CD14-positive monocyte (primary cell): Measurements from ENCODE around the gene DAZAP1. TPM values are rescaled to one million over a fixed set of nuclear protein-coding genes. Genes with fewer than 3 reads are reported as not detected.

Experiments used
- DNase-seq, 3 donors: peaks; one replicate each; pipeline ENCODE4 v3.0.0-alpha.2; 2011 to 2022
- H2AFZ ChIP-seq: 2 replicates; pipeline ENCODE4 v1.6.0; 2012; ENCODE audit warnings: mild to moderate bottlenecking, low read depth, low read length, inconsistent platforms; ENCODE audit not compliant: insufficient read depth, poor library complexity, severe bottlenecking
- H3K27ac ChIP-seq, 2 donors: 1 replicate in 1 of 2; 2 replicates in 1 of 2; pipeline ENCODE4 v1.5.1; 2012 to 2013; ENCODE audit warnings: low read length in 2 of 2, control low read depth in 1 of 2, inconsistent platforms in 1 of 2, low read depth in 1 of 2, mild to moderate bottlenecking in 1 of 2
- H3K27me3 ChIP-seq, 2 donors: one replicate each; pipeline versions ENCODE4 v1.6.0 to v1.6.1; 2011 to 2013; ENCODE audit warnings: low read length in 2 of 2; ENCODE audit not compliant: control insufficient read depth in 2 of 2, insufficient read depth in 2 of 2
- H3K36me3 ChIP-seq, 2 donors: replicated peaks in 1 of 2; 1 replicate in 1 of 2; 2 replicates in 1 of 2; pipeline versions ENCODE4 v1.5.1 to v1.6.1; 2012 to 2013; ENCODE audit warnings: low read length in 2 of 2, control low read depth in 1 of 2, inconsistent platforms in 1 of 2, mild to moderate bottlenecking in 1 of 2; ENCODE audit not compliant: insufficient read depth in 2 of 2, control insufficient read depth in 1 of 2
- H3K4me1 ChIP-seq, 2 donors: 1 replicate in 1 of 2; 2 replicates in 1 of 2; pipeline versions ENCODE4 v1.5.1 to v1.6.1; 2012 to 2013; ENCODE audit warnings: low read length in 2 of 2, control low read depth in 1 of 2, inconsistent platforms in 1 of 2, mild to moderate bottlenecking in 1 of 2, moderate library complexity in 1 of 2; ENCODE audit not compliant: insufficient read depth in 2 of 2, control insufficient read depth in 1 of 2
- H3K4me2 ChIP-seq: replicated peaks from 2 replicates; pipeline ENCODE3; 2012; ENCODE audit warnings: low read length, moderate library complexity, mild to moderate bottlenecking; ENCODE audit not compliant: poor library complexity, severe bottlenecking; ENCODE audit errors: extremely low read depth
- H3K4me3 ChIP-seq, 3 experiments: fragments of 200-600 bp in 1 of 3; sonication (generic) in 1 of 3; replicated peaks in 1 of 3; 1 replicate in 2 of 3; 2 replicates in 1 of 3; pipeline ENCODE4 v1.5.1; 2011 to 2013; ENCODE audit warnings: low read length in 3 of 3, mild to moderate bottlenecking in 3 of 3, control low read depth in 2 of 3, low read depth in 2 of 3, inconsistent platforms in 1 of 3, moderate library complexity in 1 of 3
- H3K79me2 ChIP-seq: 2 replicates; pipeline ENCODE4 v1.6.0; 2012; ENCODE audit warnings: mild to moderate bottlenecking, control low read depth, inconsistent platforms, low read length, moderate library complexity; ENCODE audit not compliant: insufficient read depth
- H3K9ac ChIP-seq: 2 replicates; pipeline ENCODE4 v1.6.0; 2017; ENCODE audit warnings: low read length, mild to moderate bottlenecking; ENCODE audit not compliant: insufficient read depth, poor library complexity, severe bottlenecking
- H3K9me3 ChIP-seq, 2 donors: replicated peaks in 1 of 2; 1 replicate in 1 of 2; 2 replicates in 1 of 2; pipeline versions ENCODE4 v1.5.1 to v1.6.1; 2012 to 2013; ENCODE audit warnings: low read length in 2 of 2, control low read depth in 1 of 2; ENCODE audit not compliant: control insufficient read depth in 1 of 2, insufficient read depth in 1 of 2
- H4K20me1 ChIP-seq: 2 replicates; pipeline ENCODE4 v1.6.0; 2012; ENCODE audit warnings: mild to moderate bottlenecking, low read length, control low read depth, moderate library complexity; ENCODE audit not compliant: insufficient read depth
- H3K27ac Mint-ChIP-seq, 7 donors: one replicate each; pipeline ENCODE4 v1.8.0; 2020; ENCODE audit warnings: mild to moderate bottlenecking in 7 of 7, mixed read lengths in 7 of 7, moderate library complexity in 6 of 7, inconsistent platforms in 2 of 7
- H3K27me3 Mint-ChIP-seq, 3 donors: one replicate each; pipeline ENCODE4 v1.8.0; 2021 to 2022; ENCODE audit warnings: low read depth in 3 of 3, mild to moderate bottlenecking in 3 of 3, mixed read lengths in 3 of 3, moderate library complexity in 3 of 3, inconsistent platforms in 1 of 3
- H3K36me3 Mint-ChIP-seq, 2 donors: one replicate each; pipeline ENCODE4 v1.8.0; 2020; ENCODE audit warnings: mixed read lengths in 2 of 2, inconsistent platforms in 1 of 2, mild to moderate bottlenecking in 1 of 2
- H3K4me1 Mint-ChIP-seq: one replicate; pipeline ENCODE4 v1.8.0; 2020; ENCODE audit warnings: mild to moderate bottlenecking, mixed read lengths
- H3K4me3 Mint-ChIP-seq, 2 donors: one replicate each; pipeline ENCODE4 v1.8.0; 2020; ENCODE audit warnings: mild to moderate bottlenecking in 2 of 2, mixed read lengths in 2 of 2, moderate library complexity in 1 of 2
- H3K9me3 Mint-ChIP-seq, 7 donors: one replicate each; pipeline ENCODE4 v1.8.0; 2020 to 2022; ENCODE audit warnings: mixed read lengths in 7 of 7, mild to moderate bottlenecking in 6 of 7, moderate library complexity in 6 of 7, inconsistent platforms in 2 of 7
- CTCF ChIP-seq: fragments of 200-600 bp; IDR thresholded peaks from one replicate; pipeline ENCODE4 v1.8.0; 2022; ENCODE audit warnings: antibody characterized with exemption, mild to moderate bottlenecking
- WGBS: methylation state at CpG from one replicate; pipeline ENCODE4 v1.1.5; 2013; ENCODE audit warnings: missing lambda C conversion rate; ENCODE audit not compliant: insufficient coverage; 5-methylcytosine and 5-hydroxymethylcytosine counted together
- intact Hi-C, 2 donors: fragments of 100-400 bp; cut with micrococcal nuclease; formaldehyde crosslinking; loops; one replicate each; pipeline versions ENCODE4 v1.15.0 to v1.15.1; 2023
- polyA plus RNA-seq, 3 donors: library from polyadenylated mRNA; depleted of rRNA in 1 of 3; unstranded in 2 of 3; stranded (reverse) in 1 of 3; fragments of 300-500 nt in 2 of 3; fragments of >200 nt in 1 of 3; fragmentation: Illumina TruSeq in 2 of 3; gene quantifications; 1 replicate in 2 of 3; 2 replicates in 1 of 3; pipeline ENCODE4 v1.2.3, GENCODE V29; 2012 to 2021

Gene DAZAP1
- polyA plus RNA-seq, 3 donors: 3.3 to 57.1 (median 4.2) TPM

DNA sequence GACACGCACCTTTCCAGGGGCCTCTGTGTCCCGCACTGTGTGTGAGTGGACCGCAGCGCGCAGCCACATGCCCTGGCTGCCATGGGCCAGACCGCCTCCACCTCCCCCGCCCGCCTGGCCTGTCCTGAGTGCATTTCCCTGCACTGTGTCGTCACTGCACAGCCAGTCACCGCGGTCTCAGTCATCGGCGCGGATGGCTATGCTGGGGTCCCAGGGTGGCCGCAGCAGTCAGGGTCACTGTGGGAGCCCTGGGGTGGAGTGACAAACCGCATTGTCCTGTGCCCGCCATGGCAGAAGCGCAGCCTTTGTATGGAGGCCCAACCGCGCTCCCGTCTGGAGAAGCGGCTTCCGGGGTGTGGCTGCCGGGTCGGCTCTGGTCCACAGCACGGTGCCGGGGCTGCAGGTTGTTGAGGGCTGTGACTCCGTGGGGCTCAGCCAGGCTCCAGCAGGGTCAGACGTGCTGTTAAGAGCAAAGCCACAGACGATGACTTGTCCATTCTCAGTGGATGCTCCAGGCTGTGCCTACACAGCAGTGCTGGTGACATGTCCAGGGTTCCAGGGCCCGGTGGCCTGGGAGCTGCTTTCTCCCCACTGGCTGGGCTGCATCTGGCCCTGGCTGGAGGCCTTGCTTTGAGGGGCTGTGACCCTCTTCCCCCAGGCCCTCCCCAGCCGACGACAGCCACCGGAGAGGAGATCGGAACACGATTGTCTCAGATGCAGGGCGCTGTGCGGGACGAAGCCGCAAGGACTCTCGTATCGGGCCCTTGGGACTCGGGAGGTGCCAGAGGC is 30.0 kb upstream of the DAZAP1 start:
- no peak overlapping the region for H3K4me3 Mint-ChIP-seq
- Histone ChIP-seq H3K36me3 (peaks cover 7 to 19% of the 10 kb centered on the region in 2 donors), H3K4me2 (no peak overlapping the region), H2AFZ (no peak overlapping the region), H3K9ac (no peak overlapping the region), H3K79me2 (no peaks in the 10 kb centered on the region), H3K27ac (no peak overlapping the region), H3K27me3 (no peaks in the 10 kb centered on the region), H4K20me1 (no peaks in the 10 kb centered on the region), H3K4me1 (no peaks in the 10 kb centered on the region), H3K4me3 (no peak overlapping the region), H3K9me3 (no peaks in the 10 kb centered on the region)
- peaks cover 0 to 8% (median 5%) of the 10 kb centered on the region in 3 donors for H3K27me3 Mint-ChIP-seq
- no peak for TF ChIP-seq CTCF
- peak overlapping the region in 1 of 7 donors; percentile 26 for H3K27ac Mint-ChIP-seq
- H3K4me1 Mint-ChIP-seq: no peaks in the 10 kb centered on the region
- no peak for DNase-seq
- no peaks in the 10 kb centered on the region for H3K9me3 Mint-ChIP-seq
- intact Hi-C loops: no loop called here
- peaks cover 25 to 36% of the 10 kb centered on the region in 2 donors for H3K36me3 Mint-ChIP-seq
- 96% methylated on average over 42 of the region's 43 CpGs for WGBS

- Histone ChIP-seq H3K9ac (no peak overlapping the region), H2AFZ (no peak overlapping the region), H3K36me3 (peaks cover 5 to 13% of the 10 kb centered on the region in 2 donors), H3K79me2 (no peaks in the 10 kb centered on the region), H3K27ac (no peak overlapping the region), H3K4me2 (no peak overlapping the region), H3K4me3 (no peak overlapping the region), H3K27me3 (no peaks in the 10 kb centered on the region), H4K20me1 (no peaks in the 10 kb centered on the region), H3K4me1 (no peaks in the 10 kb centered on the region), H3K9me3 (no peaks in the 10 kb centered on the region)
- Mint-ChIP-seq H3K4me3 (no peak overlapping the region), H3K36me3 (peaks cover 20 to 28% of the 10 kb centered on the region in 2 donors), H3K27ac (no peak overlapping the region), H3K9me3 (no peaks in the 10 kb centered on the region), H3K4me1 (peaks cover 5% of the 10 kb centered on the region), H3K27me3 (peaks cover 1 to 12% (median 9%) of the 10 kb centered on the region in 3 donors)
- WGBS: 92% methylated on average over 29 of the region's 33 CpGs
- no peak for TF ChIP-seq CTCF
- intact Hi-C loops: no loop called here
- no peak for DNase-seq
These were observed 29.2 kb upstream of the DAZAP1 start for GRCh38 chr19:1377965-1378785.
